ENCODE measurements around the gene IL17C.

IL17C gene

GRCh38 chr16:88593489-88593888, 44.9 kb upstream of the IL17C start:
- Histone ChIP-seq H3K27me3 (replicated peaks; ENCODE audit: control insufficient read depth, insufficient read depth, low read length) (no peaks in the 10 kb centered on the region), H3K4me3 (replicated peaks; ENCODE audit: low read depth, low read length) (no peak overlapping the region), H3K36me3 (ENCODE audit: control insufficient read depth, insufficient read depth, low read length) (peaks cover 11% of the 10 kb centered on the region)
- DNase-seq (ENCODE audit: extremely low read depth, insufficient read length) = no peak
- TF ChIP-seq CTCF (IDR thresholded peaks at IDR 0.05; ENCODE audit: insufficient read depth, low read length, poor library complexity, severe bottlenecking) = no peak

GRCh38 chr16:88593910-88594309, 44.5 kb upstream of the IL17C start:
- H3K27me3 ChIP-seq (replicated peaks; ENCODE audit: control insufficient read depth, insufficient read depth, low read length) = no peaks in the 10 kb centered on the region
- no peak for TF ChIP-seq CTCF (IDR thresholded peaks at IDR 0.05; ENCODE audit: insufficient read depth, low read length, poor library complexity, severe bottlenecking)
- no peak overlapping the region for H3K4me3 ChIP-seq (replicated peaks; ENCODE audit: low read depth, low read length)
- peaks cover 15% of the 10 kb centered on the region for H3K36me3 ChIP-seq (ENCODE audit: control insufficient read depth, insufficient read depth, low read length)
- no peak for DNase-seq (ENCODE audit: extremely low read depth, insufficient read length)

- no peak for TF ChIP-seq CTCF (IDR thresholded peaks at IDR 0.05; ENCODE audit: insufficient read depth, low read length, poor library complexity, severe bottlenecking)
- no peak overlapping the region for H3K4me3 ChIP-seq (replicated peaks; ENCODE audit: low read depth, low read length)
- peaks cover 20% of the 10 kb centered on the region for H3K36me3 ChIP-seq (ENCODE audit: control insufficient read depth, insufficient read depth, low read length)
- no peaks in the 10 kb centered on the region for H3K27me3 ChIP-seq (replicated peaks; ENCODE audit: control insufficient read depth, insufficient read depth, low read length)
- DNase-seq (ENCODE audit: extremely low read depth, insufficient read length) = no peak
These were observed 43.3 kb upstream of the IL17C start for GRCh38 chr16:88595101-88595500.

- peaks cover 23% of the 10 kb centered on the region for H3K36me3 ChIP-seq (ENCODE audit: control insufficient read depth, insufficient read depth, low read length)
- DNase-seq (ENCODE audit: extremely low read depth, insufficient read length) = no peak
- H3K27me3 ChIP-seq (replicated peaks; ENCODE audit: control insufficient read depth, insufficient read depth, low read length) = no peaks in the 10 kb centered on the region
- TF ChIP-seq CTCF (IDR thresholded peaks at IDR 0.05; ENCODE audit: insufficient read depth, low read length, poor library complexity, severe bottlenecking) = no peak
- no peak overlapping the region for H3K4me3 ChIP-seq (replicated peaks; ENCODE audit: low read depth, low read length)
These were observed 42.5 kb upstream of the IL17C start for GRCh38 chr16:88595921-88596320.

- Histone ChIP-seq H3K27me3 (replicated peaks; ENCODE audit: control insufficient read depth, insufficient read depth, low read length) (no peaks in the 10 kb centered on the region), H3K36me3 (ENCODE audit: control insufficient read depth, insufficient read depth, low read length) (peaks cover 23% of the 10 kb centered on the region), H3K4me3 (replicated peaks; ENCODE audit: low read depth, low read length) (no peak overlapping the region)
- TF ChIP-seq CTCF (IDR thresholded peaks at IDR 0.05; ENCODE audit: insufficient read depth, low read length, poor library complexity, severe bottlenecking) = no peak
- no peak for DNase-seq (ENCODE audit: extremely low read depth, insufficient read length)
These were observed 41.9 kb upstream of the IL17C start for GRCh38 chr16:88596483-88596882.

GRCh38 chr16:88597856-88598491, 40.4 kb upstream of the IL17C start:
- no peak for DNase-seq (ENCODE audit: extremely low read depth, insufficient read length)
- Histone ChIP-seq H3K4me3 (replicated peaks; ENCODE audit: low read depth, low read length) (no peak overlapping the region), H3K27me3 (replicated peaks; ENCODE audit: control insufficient read depth, insufficient read depth, low read length) (no peaks in the 10 kb centered on the region), H3K36me3 (ENCODE audit: control insufficient read depth, insufficient read depth, low read length) (peaks cover 29% of the 10 kb centered on the region)
- TF ChIP-seq CTCF (IDR thresholded peaks at IDR 0.05; ENCODE audit: insufficient read depth, low read length, poor library complexity, severe bottlenecking) = no peak

Data from GM06990 (cell line).